Progenitor cell of endocrine pancreas (in vitro differentiated cells): ENCODE data around the gene SCCPDH. TPM values are rescaled to one million over a fixed set of nuclear protein-coding genes. Genes with fewer than 3 reads are reported as not detected.

Experiments
- DNase-seq: peaks from one replicate; pipeline ENCODE4 v3.0.0; 2021; ENCODE audit warnings: low spot score; ENCODE audit not compliant: unreplicated experiment
- H3K27ac Mint-ChIP-seq: 2 replicates; pipeline ENCODE4 v1.8.0; 2021; ENCODE audit warnings: mild to moderate bottlenecking, moderate library complexity, mixed read lengths
- H3K27me3 Mint-ChIP-seq: 2 replicates; pipeline ENCODE4 v1.8.0; 2021; ENCODE audit warnings: mixed read lengths
- H3K36me3 Mint-ChIP-seq: 2 replicates; pipeline ENCODE4 v1.8.0; 2022; ENCODE audit warnings: mixed read lengths; ENCODE audit not compliant: insufficient read depth
- H3K4me1 Mint-ChIP-seq: 2 replicates; pipeline ENCODE4 v1.8.0; 2021; ENCODE audit warnings: low read depth, mixed read lengths
- H3K4me3 Mint-ChIP-seq: 2 replicates; pipeline ENCODE4 v1.8.0; 2021; ENCODE audit warnings: low read depth, mild to moderate bottlenecking, moderate library complexity, mixed read lengths
- H3K9me3 Mint-ChIP-seq: 2 replicates; pipeline ENCODE4 v1.8.0; 2021; ENCODE audit warnings: low read depth, mixed read lengths
- total RNA-seq: library from RNA; stranded (reverse); gene quantifications from 2 replicates; pipeline ENCODE4 v1.2.1, GENCODE V29; 2021
- TF ChIP-seq, protein P1 (sequence below): fragments of 200-600 bp; sonication (generic); IDR thresholded peaks from one replicate; pipeline ENCODE4 v1.5.0; 2021; ENCODE audit warnings: antibody characterized with exemption, mild to moderate bottlenecking; ENCODE audit not compliant: unreplicated experiment

The SCCPDH gene
- total RNA-seq, 1 donor from 2014 or later, result 43.3 TPM

DNA sequence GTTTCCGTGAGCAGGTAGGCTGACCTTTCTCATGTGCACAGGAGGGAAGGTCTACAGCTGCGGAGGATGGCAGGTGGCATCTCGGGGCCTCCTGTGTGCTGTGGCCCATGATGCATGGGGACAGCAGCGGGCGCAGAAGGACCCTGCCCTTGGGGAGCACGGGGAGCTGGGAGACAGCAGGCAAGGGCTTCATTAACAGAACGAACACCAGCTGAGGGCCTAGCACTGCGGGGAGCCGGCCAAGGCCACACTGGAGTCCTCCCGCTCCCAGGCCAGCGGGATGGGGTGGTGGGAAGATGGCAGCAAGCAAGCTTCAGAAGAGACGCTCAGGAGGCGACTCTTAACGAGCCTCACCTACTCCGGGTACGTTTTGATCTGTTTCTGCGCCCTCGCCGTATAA is 66.6 kb downstream of the SCCPDH start:
- TF ChIP-seq, protein P1, sequence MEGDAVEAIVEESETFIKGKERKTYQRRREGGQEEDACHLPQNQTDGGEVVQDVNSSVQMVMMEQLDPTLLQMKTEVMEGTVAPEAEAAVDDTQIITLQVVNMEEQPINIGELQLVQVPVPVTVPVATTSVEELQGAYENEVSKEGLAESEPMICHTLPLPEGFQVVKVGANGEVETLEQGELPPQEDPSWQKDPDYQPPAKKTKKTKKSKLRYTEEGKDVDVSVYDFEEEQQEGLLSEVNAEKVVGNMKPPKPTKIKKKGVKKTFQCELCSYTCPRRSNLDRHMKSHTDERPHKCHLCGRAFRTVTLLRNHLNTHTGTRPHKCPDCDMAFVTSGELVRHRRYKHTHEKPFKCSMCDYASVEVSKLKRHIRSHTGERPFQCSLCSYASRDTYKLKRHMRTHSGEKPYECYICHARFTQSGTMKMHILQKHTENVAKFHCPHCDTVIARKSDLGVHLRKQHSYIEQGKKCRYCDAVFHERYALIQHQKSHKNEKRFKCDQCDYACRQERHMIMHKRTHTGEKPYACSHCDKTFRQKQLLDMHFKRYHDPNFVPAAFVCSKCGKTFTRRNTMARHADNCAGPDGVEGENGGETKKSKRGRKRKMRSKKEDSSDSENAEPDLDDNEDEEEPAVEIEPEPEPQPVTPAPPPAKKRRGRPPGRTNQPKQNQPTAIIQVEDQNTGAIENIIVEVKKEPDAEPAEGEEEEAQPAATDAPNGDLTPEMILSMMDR, result no peak
- H3K4me3 Mint-ChIP-seq, result no peak overlapping the region

GRCh38 chr1:246791303-246791918 is 67.2 kb downstream of the SCCPDH start:
- Mint-ChIP-seq H3K4me1 (peaks cover 10% of the 10 kb centered on the region), H3K36me3 (peaks cover 3% of the 10 kb centered on the region), H3K27me3 (peaks cover 8% of the 10 kb centered on the region), H3K4me3 (no peak overlapping the region), H3K9me3 (peaks cover 3% of the 10 kb centered on the region), H3K27ac (no peak overlapping the region)
- TF ChIP-seq, protein P1, result no peak
- DNase-seq, result no peak

More for the DNA sequence above, 66.6 kb downstream of the SCCPDH start:
- Mint-ChIP-seq H3K9me3 (peaks cover 3% of the 10 kb centered on the region), H3K27me3 (peaks cover 8% of the 10 kb centered on the region), H3K27ac (no peak overlapping the region), H3K4me1 (peaks cover 10% of the 10 kb centered on the region), H3K36me3 (peaks cover 5% of the 10 kb centered on the region)
- DNase-seq, result no peak

DNA sequence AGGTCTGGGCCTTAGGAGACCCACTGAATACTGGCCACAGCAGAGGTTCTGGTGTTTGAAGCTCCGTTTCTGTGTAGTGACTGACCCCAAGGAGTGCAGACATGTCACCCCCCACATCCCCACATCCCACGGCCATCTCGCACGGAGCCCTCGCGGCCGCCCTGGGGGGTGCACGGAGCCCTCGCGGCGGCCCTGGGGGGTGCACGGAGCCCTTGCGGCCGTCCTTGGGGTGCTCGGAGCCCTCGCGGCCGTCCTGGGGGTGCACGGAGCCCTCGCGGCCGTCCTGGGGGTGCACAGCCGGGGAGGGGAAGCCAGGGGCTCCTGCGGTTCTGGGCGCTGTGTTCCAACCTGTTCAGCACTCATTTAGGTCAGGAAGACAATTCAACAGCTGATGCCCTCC is 68.4 kb downstream of the SCCPDH start:
- H3K4me3 Mint-ChIP-seq, result no peak overlapping the region

DNA sequence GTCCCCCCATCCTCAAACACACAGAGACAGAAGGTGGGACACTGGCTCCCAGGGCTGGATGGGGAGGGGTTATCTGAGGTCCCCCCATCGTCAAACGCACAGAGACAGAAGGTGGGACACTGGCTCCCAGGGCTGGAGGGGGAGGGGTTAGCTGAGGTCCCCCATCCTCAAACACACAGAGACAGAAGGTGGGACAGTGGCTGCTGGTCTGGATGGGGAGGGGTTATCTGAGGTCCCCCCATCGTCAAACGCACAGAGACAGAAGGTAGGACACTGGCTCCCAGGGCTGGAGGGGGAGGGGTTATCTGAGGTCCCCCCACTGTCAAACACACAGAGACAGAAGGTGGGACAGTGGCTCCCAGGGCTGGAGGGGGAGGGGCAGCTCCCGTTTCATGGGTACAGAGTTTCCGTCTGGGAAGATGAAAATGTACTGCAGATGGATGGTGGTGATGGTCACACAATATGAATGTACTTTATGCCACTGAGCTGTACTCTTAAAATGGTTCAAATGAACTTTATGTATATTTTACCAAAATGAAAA is 69.2 kb downstream of the SCCPDH start:
- peaks cover 3% of the 10 kb centered on the region for H3K9me3 Mint-ChIP-seq
- no peak overlapping the region for H3K27ac Mint-ChIP-seq
- TF ChIP-seq, protein P1, result no peak
- peaks cover 3% of the 10 kb centered on the region for H3K36me3 Mint-ChIP-seq
- peaks cover 8% of the 10 kb centered on the region for H3K27me3 Mint-ChIP-seq
- H3K4me1 Mint-ChIP-seq, result peaks cover 11% of the 10 kb centered on the region
- no peak for DNase-seq
- H3K4me3 Mint-ChIP-seq, result no peak overlapping the region

More for the DNA sequence above, 68.4 kb downstream of the SCCPDH start:
- Mint-ChIP-seq H3K36me3 (peaks cover 3% of the 10 kb centered on the region), H3K4me1 (peaks cover 10% of the 10 kb centered on the region), H3K9me3 (peaks cover 3% of the 10 kb centered on the region), H3K27ac (no peak overlapping the region), H3K27me3 (peaks cover 8% of the 10 kb centered on the region)
- no peak for DNase-seq
- TF ChIP-seq, protein P1, result no peak

GRCh38 chr1:246794048-246794827 is 70.0 kb downstream of the SCCPDH start:
- H3K4me3 Mint-ChIP-seq, result no peak overlapping the region
- peaks cover 7% of the 10 kb centered on the region for H3K27me3 Mint-ChIP-seq
- H3K4me1 Mint-ChIP-seq, result peaks cover 10% of the 10 kb centered on the region
- peaks cover 3% of the 10 kb centered on the region for H3K9me3 Mint-ChIP-seq
- H3K36me3 Mint-ChIP-seq, result peaks cover 3% of the 10 kb centered on the region
- TF ChIP-seq, protein P1, result no peak
- H3K27ac Mint-ChIP-seq, result no peak overlapping the region
- DNase-seq, result no peak
